K562 (cell line): Measurements from ENCODE around the gene MED13L. TPM values are rescaled to one million over a fixed set of nuclear protein-coding genes. Genes with fewer than 3 reads are reported as not detected.
A peak's percentile ranks its signal among the peaks of the same experiment; 100 is the strongest.

Experiments used
- ATAC-seq: fragments of 200-7000 bp; cut with Tn5 transposase; 3 replicates; pipeline ENCODE4 v1.9.1; 2020; ENCODE audit warnings: moderate library complexity
- BruUV-seq: library from RNA; stranded (reverse); fragments of 400-500 nt; replicated peaks from 2 replicates; lab custom pipeline; 2021; lab: Mats Ljungman, UMichigan
- CTCF ChIA-PET: fragments of 300-600 bp; formaldehyde crosslinking; extraction: SDS; loops from one replicate; lab custom pipeline; 2021; ENCODE audit warnings: low intra/inter-chr PET ratio; lab: Yijun Ruan, JAX
- POLR2A ChIA-PET: fragments of 300-600, 350-650 bp; sonication (Branson Sonifier 250); formaldehyde crosslinking; extraction: SDS; loops from one replicate; lab custom pipeline; 2021; ENCODE audit warnings: antibody characterized with exemption, inconsistent platforms; lab: Yijun Ruan, JAX
- DNase-seq, 4 experiments: peaks; one replicate each; pipeline versions ENCODE4 v3.0.0 to v3.0.0-alpha.2; 2011 to 2018; ENCODE audit warnings: low spot score in 3 of 4, mixed read lengths in 3 of 4; ENCODE audit errors: extremely low read depth in 1 of 4
- FAIRE-seq: peaks from 2 replicates; lab custom pipeline; 2011; peaks lifted over from hg19 to GRCh38; lab: Jason Lieb, UNC
- H2AFZ ChIP-seq: 2 replicates; pipeline ENCODE4 v1.6.0; 2011; ENCODE audit warnings: low read depth, low read length, control low read depth, inconsistent platforms
- H3K27ac ChIP-seq: fragments of 200-600 bp; 3 replicates; pipeline ENCODE4 v1.8.0; 2011; ENCODE audit warnings: low read depth, mild to moderate bottlenecking, control low read depth, inconsistent platforms, low read length, moderate library complexity, mixed read lengths; ENCODE audit errors: extremely low read depth
- H3K27me3 ChIP-seq, 2 experiments: fragments of 300-600 bp in 1 of 2; 2 replicates in 1 of 2; 3 replicates in 1 of 2; pipeline versions ENCODE4 v1.6.0 to v1.8.0; 2011; ENCODE audit warnings: inconsistent platforms in 2 of 2, low read length in 2 of 2, mild to moderate bottlenecking in 1 of 2, mixed read lengths in 1 of 2, moderate library complexity in 1 of 2; ENCODE audit not compliant: control insufficient read depth in 2 of 2, insufficient read depth in 2 of 2
- H3K36me3 ChIP-seq: fragments of 300-600 bp; 3 replicates; pipeline ENCODE4 v1.8.0; 2011; ENCODE audit warnings: mild to moderate bottlenecking, low read length, inconsistent platforms; ENCODE audit not compliant: control insufficient read depth, insufficient read depth
- H3K4me1 ChIP-seq, 2 experiments: fragments of 200-600 bp in 1 of 2; replicated peaks in 1 of 2; 2 replicates in 1 of 2; 3 replicates in 1 of 2; pipeline versions ENCODE4 v1.5.1 to v1.8.0; 2011; ENCODE audit warnings: inconsistent platforms in 2 of 2, low read length in 2 of 2, mild to moderate bottlenecking in 1 of 2, mixed read lengths in 1 of 2, moderate library complexity in 1 of 2; ENCODE audit not compliant: control insufficient read depth in 2 of 2, insufficient read depth in 2 of 2
- H3K4me2 ChIP-seq: 2 replicates; pipeline ENCODE4 v1.6.1; 2011; ENCODE audit warnings: low read length, control low read depth, inconsistent platforms, mixed read lengths; ENCODE audit not compliant: insufficient read depth
- H3K4me3 ChIP-seq: fragments of 200-600 bp; sonication (generic), shearing (Covaris generic); 2 replicates; pipeline ENCODE4 v1.5.1; 2016; ENCODE audit warnings: control low read depth, inconsistent platforms
- H3K79me2 ChIP-seq: fragments of 200-600 bp; 3 replicates; pipeline ENCODE4 v1.8.0; 2011; ENCODE audit warnings: low read length, inconsistent platforms; ENCODE audit not compliant: control insufficient read depth, insufficient read depth
- H3K9ac ChIP-seq, 2 experiments: 2 replicates each; pipeline versions ENCODE4 v1.6.0 to v1.6.1; 2011; ENCODE audit warnings: low read depth in 2 of 2, low read length in 2 of 2, control low read depth in 1 of 2, inconsistent platforms in 1 of 2, mild to moderate bottlenecking in 1 of 2, mixed read lengths in 1 of 2; ENCODE audit not compliant: insufficient read depth in 1 of 2
- H3K9me1 ChIP-seq: one replicate; pipeline ENCODE4 v1.6.0; 2011; ENCODE audit warnings: inconsistent platforms, mild to moderate bottlenecking, low read length, moderate library complexity; ENCODE audit not compliant: control insufficient read depth, insufficient read depth
- H3K9me3 ChIP-seq: replicated peaks from 2 replicates; pipeline ENCODE4 v1.5.1; 2011; ENCODE audit warnings: low read depth, low read length, inconsistent platforms; ENCODE audit not compliant: control insufficient read depth, insufficient read depth
- H4K20me1 ChIP-seq: replicated peaks from 2 replicates; pipeline ENCODE4 v1.6.1; 2011; ENCODE audit warnings: low read length, inconsistent platforms, mixed read lengths; ENCODE audit not compliant: control insufficient read depth, insufficient read depth
- CREB3L1 ChIP-seq: fragments of 450-650 bp; IDR thresholded peaks from 2 replicates; pipeline ENCODE4 v1.6.1; 2014; ENCODE audit warnings: low read depth, mild to moderate bottlenecking, moderate library complexity, borderline replicate concordance
- E2F5 ChIP-seq: sonication (generic); formaldehyde crosslinking; IDR thresholded peaks from 2 replicates; pipeline ENCODE4 v1.8.0; 2022; ENCODE audit warnings: mild to moderate bottlenecking, missing genetic modification reagents
- HMGXB4 ChIP-seq: sonication (generic); formaldehyde crosslinking; IDR thresholded peaks from 2 replicates; pipeline ENCODE4 v1.8.1; 2023; ENCODE audit warnings: mild to moderate bottlenecking, missing genetic modification reagents
- RBM22 ChIP-seq: fragments of 200-400 bp; formaldehyde crosslinking; IDR thresholded peaks from 2 replicates; pipeline ENCODE4 v1.6.1; 2018; ENCODE audit warnings: low read length, low read depth; ENCODE audit not compliant: poor library complexity, severe bottlenecking
- TFE3 ChIP-seq: fragments of 450-650 bp; formaldehyde crosslinking; IDR thresholded peaks from 2 replicates; pipeline ENCODE4 v1.4.0; 2020; ENCODE audit warnings: mild to moderate bottlenecking, mixed read lengths
- whole genome bisulfite sequencing: fragments of 100-300 bp; shearing (Covaris generic); methylation state at CpG from one replicate; pipeline ENCODE4 v1.1.6; 2016; ENCODE audit warnings: low coverage, mixed read lengths; ENCODE audit not compliant: insufficient coverage; ENCODE audit errors: missing lambda C conversion rate; 5-methylcytosine and 5-hydroxymethylcytosine counted together
- in situ Hi-C: fragments of 300-500 bp; cut with MboI; formaldehyde crosslinking; loops from 4 replicates; pipeline ENCODE4 v1.15.0; 2018; ENCODE audit warnings: inconsistent platforms, mixed read lengths
- intact Hi-C: fragments of 100-400 bp; cut with micrococcal nuclease; formaldehyde crosslinking; loops from 2 replicates; pipeline ENCODE4 v1.14.2; 2022
- polyA plus RNA-seq, 8 experiments: library from polyadenylated mRNA; depleted of rRNA in 4 of 8; stranded (reverse) in 5 of 8; unstranded in 3 of 8; fragments of >200 nt; fragmentation: Nextera tagmentation in 2 of 8; fragmentation: Illumina TruSeq in 1 of 8; extraction: Ambion mirVana in 2 of 8; extraction: Trizol in 1 of 8; gene quantifications; 2 replicates each; pipeline versions ENCODE4 v1.2.1 to v1.2.3, GENCODE V29; 2011 to 2014; ENCODE audit warnings: inconsistent platforms in 1 of 8, missing spikeins in 1 of 8
- total RNA-seq, 7 experiments: library from RNA; depleted of rRNA in 6 of 7; stranded (reverse); fragments of >200 nt in 6 of 7; fragmentation: Illumina TruSeq in 2 of 7; extraction: Trizol in 2 of 7; gene quantifications; 2 replicates each; pipeline versions ENCODE4 v1.2.1 to v1.2.3, GENCODE V29; 2011 to 2021; ENCODE audit warnings: low replicate concordance in 1 of 7

MED13L gene
- total and polyA plus RNA-seq, 9 of the 15 experiments (the other 6 are each of a cell fraction or from before 2014, with no cell fraction given): 13.4 to 90.3 (median 36.9) TPM

GRCh38 chr12:115964626-115965025 is 312.9 kb downstream of the MED13L start:
- ChIA-PET CTCF (no interaction called here), POLR2A (interaction anchor here (0.7 kb wide), 1 partner anchor 300 kb away, joined by 3 read pairs; no protein-coding TSS in a partner anchor)
- no peak overlapping the region for H2AFZ ChIP-seq
- no peak overlapping the region for H3K4me3 ChIP-seq
- in situ Hi-C loops: loop anchor here (25.0 kb wide), 1 partner anchor 1173 kb away; no protein-coding TSS in a partner anchor
- H3K9me1 ChIP-seq: no peaks in the 10 kb centered on the region
- intact Hi-C loops: no loop called here
- no peaks in the 10 kb centered on the region for H3K79me2 ChIP-seq
- H3K4me2 ChIP-seq: no peak overlapping the region
- DNase-seq: no peak
- FAIRE-seq: no peak
- no TSS peak for BruUV-seq
- H3K27ac ChIP-seq: no peak overlapping the region
- H4K20me1 ChIP-seq: no peaks in the 10 kb centered on the region
- peaks cover 87% of the 10 kb centered on the region for H3K36me3 ChIP-seq
- H3K9me3 ChIP-seq: no peaks in the 10 kb centered on the region
- TF ChIP-seq CREB3L1: no peak
- peak; percentile 12 for TF ChIP-seq RBM22
- no peak overlapping the region for H3K9ac ChIP-seq
- no peaks in the 10 kb centered on the region for H3K4me1 ChIP-seq
- no peak for ATAC-seq
- H3K27me3 ChIP-seq: no peaks in the 10 kb centered on the region
- 93% methylated on average over 2 of the region's 2 CpGs for WGBS

GRCh38 chr12:115964214-115964613 is 313.3 kb downstream of the MED13L start:
- POLR2A ChIA-PET: interaction anchor here (0.7 kb wide), 1 partner anchor 300 kb away, joined by 3 read pairs; no protein-coding TSS in a partner anchor
- in situ Hi-C loops (loop anchor here (25.0 kb wide), 1 partner anchor 1173 kb away; no protein-coding TSS in a partner anchor), intact Hi-C loops (no loop called here)
- H3K27ac ChIP-seq: no peak overlapping the region
- FAIRE-seq: no peak
- H2AFZ ChIP-seq: no peak overlapping the region
- H3K4me1 ChIP-seq: no peaks in the 10 kb centered on the region
- no TSS peak for BruUV-seq
- no peak for ATAC-seq
- no peak overlapping the region for H3K4me3 ChIP-seq
- H3K27me3 ChIP-seq: no peaks in the 10 kb centered on the region
- TF ChIP-seq TFE3 (CRISPR knock-in tag) (peak; percentile 52), E2F5 (CRISPR knock-in tag) (no peak), HMGXB4 (CRISPR knock-in tag) (no peak)
- no peaks in the 10 kb centered on the region for H3K9me3 ChIP-seq
- H4K20me1 ChIP-seq: no peaks in the 10 kb centered on the region
- CTCF ChIA-PET: no interaction called here
- no peak for DNase-seq
- H3K79me2 ChIP-seq: no peaks in the 10 kb centered on the region
- H3K36me3 ChIP-seq: peaks cover 83% of the 10 kb centered on the region
- H3K9me1 ChIP-seq: no peaks in the 10 kb centered on the region
- no peak overlapping the region for H3K9ac ChIP-seq
- H3K4me2 ChIP-seq: no peak overlapping the region
